Fibroblast of the aortic adventitia (primary cell): ENCODE data around the gene MBD5. TPM values are rescaled to one million over a fixed set of nuclear protein-coding genes. Genes with fewer than 3 reads are reported as not detected.

ENCODE experiments used
- DNase-seq: peaks from one replicate; pipeline ENCODE4 v3.0.0-alpha.2; 2010; ENCODE audit warnings: low read depth
- H3K4me3 ChIP-seq: 2 replicates; pipeline ENCODE4 v1.5.1; 2011; ENCODE audit warnings: low read depth, mild to moderate bottlenecking, control low read depth, low read length, moderate library complexity
- CTCF ChIP-seq: IDR thresholded peaks from 2 replicates; pipeline ENCODE4 v1.5.1; 2011; ENCODE audit warnings: mild to moderate bottlenecking, low read length, control low read depth, inconsistent platforms; ENCODE audit not compliant: insufficient read depth
- total RNA-seq: library from RNA; depleted of rRNA; stranded (reverse); fragments of >200 nt; gene quantifications from 2 replicates; pipeline ENCODE4 v1.2.3, GENCODE V29; 2012; ENCODE audit warnings: low replicate concordance

Gene MBD5
- total RNA-seq, 1 donor, result 41.4 TPM

- peak; percentile 24 for TF ChIP-seq CTCF
- H3K4me3 ChIP-seq, result no peak overlapping the region
- peak; percentile 16 for DNase-seq
Observed at GRCh38 chr2:148201075-148202004, 180.4 kb downstream of the MBD5 start.

GRCh38 chr2:148202237-148202636 lies 181.3 kb downstream of the MBD5 start:
- DNase-seq, result no peak
- no peak overlapping the region for H3K4me3 ChIP-seq
- no peak for TF ChIP-seq CTCF

GRCh38 chr2:148207111-148207510 lies 186.2 kb downstream of the MBD5 start:
- no peak for DNase-seq
- H3K4me3 ChIP-seq, result no peak overlapping the region
- TF ChIP-seq CTCF, result no peak

- DNase-seq, result no peak
- TF ChIP-seq CTCF, result no peak
- no peak overlapping the region for H3K4me3 ChIP-seq
Observed at GRCh38 chr2:148209603-148210002, 188.7 kb downstream of the MBD5 start.

- DNase-seq, result no peak
- no peak overlapping the region for H3K4me3 ChIP-seq
- TF ChIP-seq CTCF, result no peak
Observed at GRCh38 chr2:148218326-148219075, 197.6 kb downstream of the MBD5 start.

GRCh38 chr2:148221166-148221565 lies 200.3 kb downstream of the MBD5 start:
- TF ChIP-seq CTCF, result no peak
- H3K4me3 ChIP-seq, result no peak overlapping the region
- DNase-seq, result no peak
